Measurements from ENCODE around the gene ETV3. TPM values are rescaled to one million over a fixed set of nuclear protein-coding genes. Genes with fewer than 3 reads are reported as not detected.
"Not testable (repeated sequence)": the region's sequence is repeated elsewhere in the genome, so short reads cannot be mapped to it uniquely, and the experiment has no call there.

ETV3 gene
- total RNA-seq (2014; rRNA removed; shearing (Covaris generic)): 6.7 and 7.6 TPM in 2 replicates

GRCh38 chr1:157138220-157139051, at the start of gene ETV3:
ETV3 (minus strand) TSS chr1:157138395; CDS start chr1:157136352, 2,043 bp downstream.
- DNase-seq (ENCODE audit: low spot score): peak; percentile 91

- no peak for DNase-seq (ENCODE audit: low spot score)
Observed at GRCh38 chr1:157186281-157186992, 48.2 kb upstream of the ETV3 start.

- DNase-seq (ENCODE audit: low spot score): no peak
Observed at GRCh38 chr1:157183870-157184269, 45.7 kb upstream of the ETV3 start.

- DNase-seq (ENCODE audit: low spot score): not testable (repeated sequence)
Observed at GRCh38 chr1:157182371-157182770, 44.2 kb upstream of the ETV3 start.

- DNase-seq (ENCODE audit: low spot score): no peak
Observed at GRCh38 chr1:157181790-157182189, 43.6 kb upstream of the ETV3 start.

- DNase-seq (ENCODE audit: low spot score): no peak
Observed at GRCh38 chr1:157181258-157181657, 43.1 kb upstream of the ETV3 start.

- DNase-seq (ENCODE audit: low spot score): no peak
Observed at GRCh38 chr1:157178490-157178889, 40.3 kb upstream of the ETV3 start.

- DNase-seq (ENCODE audit: low spot score): no peak
Observed at GRCh38 chr1:157177733-157178394, 39.7 kb upstream of the ETV3 start.

- no peak for DNase-seq (ENCODE audit: low spot score)
Observed at GRCh38 chr1:157176591-157177121, 38.5 kb upstream of the ETV3 start.

GRCh38 chr1:157176016-157176415, 37.8 kb upstream of the ETV3 start:
- no peak for DNase-seq (ENCODE audit: low spot score)

GRCh38 chr1:157173900-157174410, 35.8 kb upstream of the ETV3 start:
- DNase-seq (ENCODE audit: low spot score): no peak

GRCh38 chr1:157173241-157173640, 35.0 kb upstream of the ETV3 start:
- DNase-seq (ENCODE audit: low spot score): not testable (repeated sequence)

GRCh38 chr1:157172591-157172990, 34.4 kb upstream of the ETV3 start:
- DNase-seq (ENCODE audit: low spot score): not testable (repeated sequence)

GRCh38 chr1:157171903-157172503, 33.8 kb upstream of the ETV3 start:
- DNase-seq (ENCODE audit: low spot score): not testable (repeated sequence)

- peak; percentile 32 for DNase-seq (ENCODE audit: low spot score)
Observed at GRCh38 chr1:157170677-157171515, 32.7 kb upstream of the ETV3 start.

GRCh38 chr1:157168015-157168414, 29.8 kb upstream of the ETV3 start:
- DNase-seq (ENCODE audit: low spot score): no peak

- DNase-seq (ENCODE audit: low spot score): no peak
Observed at GRCh38 chr1:157167437-157167836, 29.2 kb upstream of the ETV3 start.

- DNase-seq (ENCODE audit: low spot score): no peak
Observed at GRCh38 chr1:157166590-157166989, 28.4 kb upstream of the ETV3 start.

GRCh38 chr1:157163273-157164127, 25.3 kb upstream of the ETV3 start:
- DNase-seq (ENCODE audit: low spot score): peak; percentile 52

- DNase-seq (ENCODE audit: low spot score): no peak
Observed at GRCh38 chr1:157162345-157162744, 24.1 kb upstream of the ETV3 start.
